ENCODE data around the gene KIF18B.

GRCh38 chr17:44931376-44931775, 16.2 kb downstream of the KIF18B start:
- TF ChIP-seq, protein P1, sequence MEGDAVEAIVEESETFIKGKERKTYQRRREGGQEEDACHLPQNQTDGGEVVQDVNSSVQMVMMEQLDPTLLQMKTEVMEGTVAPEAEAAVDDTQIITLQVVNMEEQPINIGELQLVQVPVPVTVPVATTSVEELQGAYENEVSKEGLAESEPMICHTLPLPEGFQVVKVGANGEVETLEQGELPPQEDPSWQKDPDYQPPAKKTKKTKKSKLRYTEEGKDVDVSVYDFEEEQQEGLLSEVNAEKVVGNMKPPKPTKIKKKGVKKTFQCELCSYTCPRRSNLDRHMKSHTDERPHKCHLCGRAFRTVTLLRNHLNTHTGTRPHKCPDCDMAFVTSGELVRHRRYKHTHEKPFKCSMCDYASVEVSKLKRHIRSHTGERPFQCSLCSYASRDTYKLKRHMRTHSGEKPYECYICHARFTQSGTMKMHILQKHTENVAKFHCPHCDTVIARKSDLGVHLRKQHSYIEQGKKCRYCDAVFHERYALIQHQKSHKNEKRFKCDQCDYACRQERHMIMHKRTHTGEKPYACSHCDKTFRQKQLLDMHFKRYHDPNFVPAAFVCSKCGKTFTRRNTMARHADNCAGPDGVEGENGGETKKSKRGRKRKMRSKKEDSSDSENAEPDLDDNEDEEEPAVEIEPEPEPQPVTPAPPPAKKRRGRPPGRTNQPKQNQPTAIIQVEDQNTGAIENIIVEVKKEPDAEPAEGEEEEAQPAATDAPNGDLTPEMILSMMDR (conservative IDR thresholded peaks at IDR 0.05 in 1 of 2, IDR thresholded peaks at IDR 0.05 in 1 of 2; ENCODE audit: low read depth in 1 of 2, low read length in 2 of 2) = no peak
- TF ChIP-seq EZH2 (IDR thresholded peaks at IDR 0.05; ENCODE audit: low read length, missing control alignments) = no peak

Data from fibroblast of lung (primary cell).